Psoas muscle (tissue), 8 donors: ENCODE results near the gene ROGDI. TPM values are rescaled to one million over a fixed set of nuclear protein-coding genes. Genes with fewer than 3 reads are reported as not detected.

Source experiments
- ATAC-seq, 4 donors: fragments of 200-7000 bp; cut with Tn5 transposase; one replicate each; pipeline ENCODE4 v1.9.1; 2020; ENCODE audit warnings: moderate library complexity in 3 of 4, mild to moderate bottlenecking in 2 of 4
- DNase-seq, 2 donors: peaks; one replicate each; pipeline ENCODE4 v3.0.0-alpha.2; 2020
- H3K27ac ChIP-seq: fragments of 200-600 bp; one replicate; pipeline ENCODE4 v1.8.0; 2022
- H3K27me3 ChIP-seq, 3 donors: fragments of 200-600 bp in 1 of 3; one replicate each; pipeline versions ENCODE4 v1.6.1 to v1.8.0; 2013 to 2022; ENCODE audit warnings: low read length in 2 of 3, mild to moderate bottlenecking in 2 of 3, moderate library complexity in 1 of 3; ENCODE audit not compliant: insufficient read depth in 3 of 3
- H3K36me3 ChIP-seq, 2 donors: fragments of 200-600 bp in 1 of 2; one replicate each; pipeline versions ENCODE4 v1.6.1 to v1.8.0; 2013 to 2022; ENCODE audit warnings: low read depth in 1 of 2, mild to moderate bottlenecking in 1 of 2, moderate library complexity in 1 of 2; ENCODE audit not compliant: insufficient read depth in 1 of 2
- H3K4me1 ChIP-seq: fragments of 200-600 bp; one replicate; pipeline ENCODE4 v1.8.0; 2022
- H3K4me3 ChIP-seq: fragments of 200-600 bp; one replicate; pipeline ENCODE4 v1.8.0; 2022; ENCODE audit warnings: mild to moderate bottlenecking
- H3K9me3 ChIP-seq: fragments of 200-600 bp; one replicate; pipeline ENCODE4 v1.8.0; 2022
- WGBS, 3 donors: extraction: QIAGEN DNeasy Blood & Tissue Kit; methylation state at CpG; one replicate each; pipeline versions ENCODE4 v1.1.6 to v1.1.7; 2013; 5-methylcytosine and 5-hydroxymethylcytosine counted together
- intact Hi-C, 2 donors: fragments of 100-400 bp; cut with DNase I; formaldehyde crosslinking; loops; one replicate each; pipeline versions ENCODE4 v1.11.0 to v1.14.2; 2022
- polyA plus RNA-seq, 3 donors: library from polyadenylated mRNA; stranded (reverse); fragments of 200-250 nt; gene quantifications; one replicate each; pipeline ENCODE4 v1.2.3, GENCODE V29; 2013
- total RNA-seq, 4 donors: library from RNA; stranded (reverse); fragmentation: NEBNext Ultra II Directional in 2 of 4; extraction: Animal tissue kit (Norgen Biotek cat#: 25700) in 2 of 4; gene quantifications; one replicate each; pipeline versions ENCODE4 v1.2.1 to v1.2.4, GENCODE V29; 2021 to 2023
- TF ChIP-seq, protein P1 (sequence below): fragments of 200-600 bp; IDR thresholded peaks from one replicate; pipeline ENCODE4 v1.8.0; 2022; ENCODE audit warnings: antibody characterized with exemption
- donor health status: healthy with polysubstance abuse.
- donor health status: DM: no; HTN: no; CAD: no; lungs with moderate emphysema.
- donor health status: Bipolar disorder and iron deficiency.
- donor health status: healthy.
- donor health status: DM: yes; HTN: yes; CAD: no.
- donor health status: DM: no; HTN: no; CAD: no.
- donor health status: DM: no; HTN: no; CAD: no.
- donor health status: DM: yes; HTN: yes; CAD: no.

Gene ROGDI
- total and polyA plus RNA-seq, 7 donors = 13.2 to 44.0 (median 17.3) TPM

DNA sequence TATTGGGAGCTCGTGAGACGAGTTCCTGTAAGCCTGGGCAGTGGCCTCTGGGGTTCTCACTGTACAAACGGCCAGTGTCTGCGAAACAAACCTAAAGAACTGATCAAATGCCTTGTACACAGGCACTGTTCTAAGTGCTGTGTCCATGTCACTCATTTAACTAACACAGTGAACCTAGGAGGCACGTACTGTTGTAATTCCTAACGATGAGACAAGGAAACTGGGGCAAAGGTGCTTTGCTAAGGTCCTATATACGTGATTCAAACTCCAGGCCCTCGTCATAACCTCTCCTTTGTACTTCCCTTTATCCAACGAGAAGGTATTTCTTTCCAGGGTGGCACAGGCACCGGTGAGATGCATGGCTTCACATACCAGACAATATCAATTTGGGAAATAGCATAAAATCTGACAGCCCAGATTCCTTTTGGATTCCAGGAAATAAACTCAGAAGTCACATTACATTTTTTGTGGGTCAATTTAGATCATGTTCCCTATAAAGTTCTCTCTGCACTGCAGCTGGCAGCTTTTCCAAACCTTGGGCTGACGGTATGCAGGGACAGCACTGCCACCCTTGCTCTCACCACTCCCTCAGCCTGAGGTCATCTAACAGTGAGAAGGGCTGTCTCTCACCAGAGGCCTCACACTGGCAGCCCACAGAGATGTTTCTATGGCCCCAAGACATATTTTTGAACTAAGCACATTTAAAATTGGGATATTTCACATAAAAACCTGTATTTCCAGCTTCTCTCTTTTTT lies 26.3 kb upstream of the ROGDI start:
- ATAC-seq (peak; percentile 70 to 82 (median 81)), DNase-seq (peak in 1 of 2 donors; percentile 68)
- intact Hi-C loops = no loop called here
- Histone ChIP-seq H3K36me3 (peaks cover 7 to 95% of the 10 kb centered on the region in 2 donors), H3K27me3 (no peaks in the 10 kb centered on the region), H3K4me3 (no peak overlapping the region), H3K4me1 (peaks cover 70% of the 10 kb centered on the region), H3K27ac (peak overlapping the region; percentile 83), H3K9me3 (no peaks in the 10 kb centered on the region)
- TF ChIP-seq, protein P1, sequence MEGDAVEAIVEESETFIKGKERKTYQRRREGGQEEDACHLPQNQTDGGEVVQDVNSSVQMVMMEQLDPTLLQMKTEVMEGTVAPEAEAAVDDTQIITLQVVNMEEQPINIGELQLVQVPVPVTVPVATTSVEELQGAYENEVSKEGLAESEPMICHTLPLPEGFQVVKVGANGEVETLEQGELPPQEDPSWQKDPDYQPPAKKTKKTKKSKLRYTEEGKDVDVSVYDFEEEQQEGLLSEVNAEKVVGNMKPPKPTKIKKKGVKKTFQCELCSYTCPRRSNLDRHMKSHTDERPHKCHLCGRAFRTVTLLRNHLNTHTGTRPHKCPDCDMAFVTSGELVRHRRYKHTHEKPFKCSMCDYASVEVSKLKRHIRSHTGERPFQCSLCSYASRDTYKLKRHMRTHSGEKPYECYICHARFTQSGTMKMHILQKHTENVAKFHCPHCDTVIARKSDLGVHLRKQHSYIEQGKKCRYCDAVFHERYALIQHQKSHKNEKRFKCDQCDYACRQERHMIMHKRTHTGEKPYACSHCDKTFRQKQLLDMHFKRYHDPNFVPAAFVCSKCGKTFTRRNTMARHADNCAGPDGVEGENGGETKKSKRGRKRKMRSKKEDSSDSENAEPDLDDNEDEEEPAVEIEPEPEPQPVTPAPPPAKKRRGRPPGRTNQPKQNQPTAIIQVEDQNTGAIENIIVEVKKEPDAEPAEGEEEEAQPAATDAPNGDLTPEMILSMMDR = no peak
- 37 to 52% (median 40%) methylated on average over 11 of the region's 11 CpGs for WGBS, 3 donors

DNA sequence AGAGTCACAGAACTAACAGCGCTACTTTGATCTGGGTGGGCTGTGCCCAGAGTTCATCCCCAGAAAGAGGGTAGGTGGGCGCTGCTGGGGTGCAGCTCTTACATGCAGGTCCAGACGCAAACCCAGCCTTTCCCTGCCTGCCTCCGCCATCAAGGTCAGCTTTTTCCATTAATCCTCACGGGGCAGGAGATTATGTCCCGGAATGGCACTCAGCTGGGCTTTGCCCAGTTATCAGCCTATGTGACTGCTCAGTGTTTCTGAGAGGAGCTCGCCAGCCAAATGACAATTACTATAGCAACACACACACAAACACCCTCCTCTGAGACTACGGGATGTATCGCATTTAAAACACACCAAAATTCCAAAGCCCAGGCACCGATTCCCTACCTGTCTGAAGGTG lies 24.5 kb upstream of the ROGDI start:
- Histone ChIP-seq H3K4me1 (peaks cover 68% of the 10 kb centered on the region), H3K4me3 (no peak overlapping the region), H3K27ac (peak overlapping the region; percentile 83), H3K36me3 (peaks cover 10 to 99% of the 10 kb centered on the region in 2 donors), H3K27me3 (no peaks in the 10 kb centered on the region), H3K9me3 (no peaks in the 10 kb centered on the region)
- DNase-seq (no peak), ATAC-seq (no peak)
- 43 to 58% (median 44%) methylated on average over 10 of the region's 10 CpGs for WGBS, 3 donors
- TF ChIP-seq, protein P1 = no peak
- intact Hi-C loops = no loop called here

DNA sequence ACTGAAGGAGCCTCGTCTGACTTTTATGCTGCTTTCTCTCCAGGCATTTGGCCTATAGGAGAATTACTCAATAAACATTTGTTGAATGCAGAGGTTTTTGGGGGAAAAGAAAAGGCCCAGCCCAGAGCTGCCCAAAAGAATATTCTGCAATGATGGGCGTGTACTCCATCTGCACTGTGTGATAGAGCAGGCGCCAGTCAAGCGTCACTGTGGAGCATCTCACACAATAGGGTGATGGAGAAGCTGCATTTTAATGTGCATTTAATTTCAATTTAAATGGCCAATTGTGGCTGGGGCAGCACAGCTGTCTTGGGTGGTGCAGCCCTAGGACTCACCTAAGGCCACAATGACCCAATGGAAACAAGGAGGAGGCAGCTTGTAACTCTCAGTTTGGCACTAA lies 24.1 kb upstream of the ROGDI start:
- peaks cover 65% of the 10 kb centered on the region for H3K4me1 ChIP-seq
- H3K36me3 ChIP-seq = peaks cover 10 to 99% of the 10 kb centered on the region in 2 donors
- H3K4me3 ChIP-seq = no peak overlapping the region
- no peaks in the 10 kb centered on the region for H3K9me3 ChIP-seq
- H3K27ac ChIP-seq = peak overlapping the region; percentile 83
- no peak for DNase-seq
- WGBS, 3 donors = 76 to 87% (median 81%) methylated on average over 4 of the region's 4 CpGs
- intact Hi-C loops = no loop called here
- ATAC-seq = no peak
- no peaks in the 10 kb centered on the region for H3K27me3 ChIP-seq
- TF ChIP-seq, protein P1 = no peak

DNA sequence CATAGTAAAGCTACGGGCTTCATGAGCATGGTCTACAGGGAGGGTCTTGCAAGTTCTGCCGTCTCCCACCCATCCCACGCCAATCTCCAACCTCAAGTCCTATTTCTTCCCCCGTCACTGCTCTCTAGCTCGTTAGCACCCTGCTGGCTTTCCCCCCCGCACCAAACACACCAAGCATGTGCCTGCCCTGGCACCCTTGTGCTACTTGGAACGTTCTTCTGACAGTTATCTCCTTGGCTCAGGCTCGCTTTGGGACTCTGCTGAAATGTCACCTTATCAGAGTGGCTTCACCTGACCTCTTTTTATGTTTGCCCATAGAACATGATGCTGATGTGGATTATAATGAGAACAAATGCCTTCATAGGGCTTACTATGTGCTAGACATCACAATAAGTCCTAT lies 22.8 kb upstream of the ROGDI start:
- no peak for DNase-seq
- WGBS, 3 donors = 41 to 56% (median 46%) methylated on average over 8 of the region's 8 CpGs
- Histone ChIP-seq H3K27ac (peak overlapping the region; percentile 41), H3K27me3 (no peaks in the 10 kb centered on the region), H3K9me3 (no peaks in the 10 kb centered on the region), H3K36me3 (peaks cover 5 to 99% of the 10 kb centered on the region in 2 donors), H3K4me3 (peak overlapping the region; percentile 7), H3K4me1 (peaks cover 53% of the 10 kb centered on the region)
- intact Hi-C loops = no loop called here
- TF ChIP-seq, protein P1 = no peak
- peak in 3 of 4 donors; percentile 35 to 66 (median 45) for ATAC-seq
